HEK293T (cell line): ENCODE results near the gene TRIM27.

Source experiments
- CTCF ChIA-PET: fragments of 350-600 bp; formaldehyde crosslinking; extraction: SDS; loops from one replicate; lab custom pipeline; 2021; ENCODE audit warnings: antibody characterized with exemption, inconsistent platforms; lab: Yijun Ruan, JAX
- POLR2A ChIA-PET: fragments of 350-600 bp; formaldehyde crosslinking; extraction: SDS; loops from one replicate; lab custom pipeline; 2020; ENCODE audit warnings: antibody characterized with exemption, inconsistent platforms; lab: Yijun Ruan, JAX
- DNase-seq: peaks from one replicate; pipeline ENCODE4 v3.0.0; 2012; ENCODE audit warnings: mixed read lengths; ENCODE audit errors: extremely low spot score
- ARNT ChIP-seq: fragments of 450-650 bp; IDR thresholded peaks from 2 replicates; pipeline ENCODE4 v1.6.1; 2017; ENCODE audit warnings: mild to moderate bottlenecking
- BHLHE40 ChIP-seq: fragments of 450-650 bp; IDR thresholded peaks from 2 replicates; pipeline ENCODE4 v1.6.1; 2016; ENCODE audit warnings: mild to moderate bottlenecking, moderate library complexity, borderline replicate concordance
- CTBP1 ChIP-seq: fragments of 450-650 bp; IDR thresholded peaks from 2 replicates; pipeline ENCODE4 v1.6.1; 2016; ENCODE audit warnings: borderline replicate concordance
- ELF4 ChIP-seq: fragments of 450-650 bp; IDR thresholded peaks from 2 replicates; pipeline ENCODE4 v1.6.1; 2017; ENCODE audit warnings: antibody characterized with exemption
- FOXA1 ChIP-seq: fragments of 450-650 bp; IDR thresholded peaks from 2 replicates; pipeline ENCODE4 v1.6.1; 2016; ENCODE audit warnings: mild to moderate bottlenecking
- FOXK2 ChIP-seq: fragments of 450-650 bp; IDR thresholded peaks from 2 replicates; pipeline ENCODE4 v1.6.1; 2016; ENCODE audit warnings: mild to moderate bottlenecking
- FOXM1 ChIP-seq: fragments of 450-650 bp; IDR thresholded peaks from 2 replicates; pipeline ENCODE4 v1.6.1; 2017; ENCODE audit warnings: mild to moderate bottlenecking, borderline replicate concordance
- HDGF ChIP-seq: fragments of 450-650 bp; IDR thresholded peaks from 2 replicates; pipeline ENCODE4 v1.6.1; 2017; ENCODE audit warnings: antibody characterized with exemption, borderline replicate concordance
- L3MBTL2 ChIP-seq: fragments of 450-650 bp; conservative IDR thresholded peaks from 2 replicates; pipeline ENCODE4 v1.6.1; 2016; ENCODE audit warnings: mild to moderate bottlenecking
- LEF1 ChIP-seq: fragments of 450-650 bp; IDR thresholded peaks from 2 replicates; pipeline ENCODE4 v1.6.1; 2017; ENCODE audit warnings: mild to moderate bottlenecking, borderline replicate concordance
- NFRKB ChIP-seq: fragments of 450-650 bp; IDR thresholded peaks from 2 replicates; pipeline ENCODE4 v1.6.1; 2016; ENCODE audit warnings: mild to moderate bottlenecking, moderate library complexity
- PKNOX1 ChIP-seq: fragments of 450-650 bp; IDR thresholded peaks from 2 replicates; pipeline ENCODE4 v1.6.1; 2016
- SP1 ChIP-seq: fragments of 450-650 bp; IDR thresholded peaks from 2 replicates; pipeline ENCODE4 v1.6.1; 2017
- SUZ12 ChIP-seq: fragments of 450-650 bp; IDR thresholded peaks from 2 replicates; pipeline ENCODE4 v1.6.1; 2016; ENCODE audit warnings: mild to moderate bottlenecking
- TARDBP ChIP-seq: fragments of 450-650 bp; IDR thresholded peaks from 2 replicates; pipeline ENCODE4 v1.6.1; 2016
- ZNF384 ChIP-seq: fragments of 450-650 bp; IDR thresholded peaks from 2 replicates; pipeline ENCODE4 v1.6.1; 2016

TRIM27 gene

GRCh38 chr6:28922821-28923317 is 916 bp downstream of the TRIM27 start:
- ChIA-PET CTCF (no interaction called here), POLR2A (interaction anchor here (1.0 to 4.6 kb wide), 13 partner anchors 9 to 108 kb away, joined by 3 to 57 read pairs (median 10); no protein-coding TSS in a partner anchor)
- DNase-seq: peak; percentile 20
- TF ChIP-seq ZNF384: no peak
- no peak; the same call in none of the 2 replicates for TF ChIP-seq L3MBTL2
- TF ChIP-seq HDGF: no peak
- TF ChIP-seq PKNOX1: no peak
- TF ChIP-seq ARNT: no peak
- no peak for TF ChIP-seq CTBP1
- TF ChIP-seq NFRKB: no peak
- no peak for TF ChIP-seq TARDBP
- TF ChIP-seq FOXK2: no peak
- TF ChIP-seq ELF4: no peak
- TF ChIP-seq SP1: no peak
- no peak for TF ChIP-seq LEF1
- TF ChIP-seq BHLHE40: no peak
- TF ChIP-seq SUZ12: no peak
- TF ChIP-seq FOXM1: no peak
- TF ChIP-seq FOXA1: no peak

DNA sequence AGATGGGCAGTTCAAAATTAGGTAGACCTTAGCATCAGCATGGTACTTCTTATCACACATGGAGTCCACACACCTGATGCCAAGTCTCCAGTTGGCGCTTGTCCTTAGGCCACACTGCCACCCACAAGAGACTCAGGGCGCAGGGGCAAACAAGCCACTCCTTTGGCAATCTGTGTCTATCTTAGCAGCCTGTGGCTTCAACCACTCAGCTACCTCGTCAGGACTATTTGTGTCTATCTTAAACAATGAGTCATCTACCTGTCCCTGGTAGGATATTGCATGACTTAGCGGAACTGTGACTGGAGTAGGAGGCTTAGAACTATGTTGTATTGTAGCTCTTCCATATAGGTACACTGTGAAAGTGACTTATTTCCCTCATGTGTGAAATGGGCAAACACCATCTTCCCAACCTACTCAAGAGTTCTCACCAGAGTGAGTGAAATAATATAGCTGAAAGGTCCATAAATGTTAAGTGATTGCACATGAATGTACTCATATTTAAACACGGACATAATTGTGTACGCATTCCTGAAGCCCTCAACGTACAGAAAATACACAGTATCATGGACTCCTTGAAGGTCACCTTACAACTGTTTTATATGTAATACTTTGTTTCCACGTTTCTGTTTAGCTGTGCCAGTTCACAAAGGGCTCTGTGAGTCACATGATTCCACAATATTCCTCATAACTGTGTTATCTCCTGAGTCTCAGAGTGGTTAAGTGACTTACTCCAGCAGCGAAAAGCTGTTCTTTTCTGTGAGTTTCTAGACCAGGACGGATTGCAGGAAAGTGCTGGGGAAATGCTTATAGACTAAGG is 1.6 kb downstream of the TRIM27 start:
- POLR2A ChIA-PET: interaction anchor here (1.0 to 4.6 kb wide), 8 partner anchors 8 to 63 kb away, joined by 3 to 57 read pairs (median 14); no protein-coding TSS in a partner anchor
- no peak for DNase-seq
- no peak for TF ChIP-seq BHLHE40
- no peak for TF ChIP-seq ARNT
- no peak for TF ChIP-seq NFRKB
- TF ChIP-seq FOXA1: no peak
- no peak for TF ChIP-seq HDGF
- no peak for TF ChIP-seq LEF1
- TF ChIP-seq ZNF384: no peak
- TF ChIP-seq FOXK2: no peak
- no peak for TF ChIP-seq TARDBP
- no peak for TF ChIP-seq ELF4
- TF ChIP-seq SUZ12: no peak
- no peak for TF ChIP-seq SP1
- TF ChIP-seq L3MBTL2: no peak
- TF ChIP-seq FOXM1: no peak
- CTCF ChIA-PET: interaction anchor here (1.3 kb wide), 1 partner anchor 84 kb away, joined by 3 read pairs; no protein-coding TSS in a partner anchor

- DNase-seq: no peak
- no peak for TF ChIP-seq CTBP1
- TF ChIP-seq FOXA1: no peak
- TF ChIP-seq FOXM1: no peak
- no peak for TF ChIP-seq SP1
- no peak for TF ChIP-seq ELF4
- no peak for TF ChIP-seq ZNF384
- no peak for TF ChIP-seq SUZ12
- no peak for TF ChIP-seq PKNOX1
- no peak for TF ChIP-seq BHLHE40
- TF ChIP-seq FOXK2: no peak
- TF ChIP-seq TARDBP: no peak
- TF ChIP-seq LEF1: no peak
- TF ChIP-seq ARNT: no peak
- no peak for TF ChIP-seq HDGF
- CTCF ChIA-PET: interaction anchor here (0.6 kb wide), 1 partner anchor 82 kb away, joined by 3 read pairs; no protein-coding TSS in a partner anchor
- POLR2A ChIA-PET: interaction anchor here (4.6 kb wide), 1 partner anchor 25 kb away, joined by 44 read pairs; no protein-coding TSS in a partner anchor
These were observed 3.5 kb downstream of the TRIM27 start for GRCh38 chr6:28920281-28920680.

DNA sequence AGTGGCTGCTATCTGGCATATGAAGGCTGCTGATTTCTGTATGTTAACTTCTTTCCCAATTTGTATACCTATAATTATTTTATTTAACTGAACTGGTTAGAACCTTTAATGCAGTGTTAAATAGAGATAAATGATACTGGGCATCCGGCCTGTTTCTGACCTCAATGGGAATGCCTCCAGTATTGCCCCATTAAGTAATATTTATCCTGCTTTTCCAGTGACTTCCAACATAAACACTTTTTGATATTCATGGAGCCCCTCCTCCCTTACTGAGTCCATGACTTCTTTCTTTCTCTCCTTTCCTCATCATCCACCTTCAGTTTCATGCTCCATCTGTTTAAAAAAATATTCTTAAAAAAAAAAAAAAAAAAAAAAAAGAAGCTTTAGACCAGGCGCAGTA is 8.8 kb downstream of the TRIM27 start:
- no peak for DNase-seq
- TF ChIP-seq SP1 (no peak), CTBP1 (no peak), LEF1 (no peak), TARDBP (no peak), ELF4 (no peak), PKNOX1 (no peak), FOXM1 (no peak)
- POLR2A ChIA-PET: interaction anchor here (1.7 kb wide), 1 partner anchor 9 kb away, joined by 9 read pairs; the partner anchor contains the start of gene TRIM27
- CTCF ChIA-PET: interaction anchor here (1.3 kb wide), 1 partner anchor 9 kb away, joined by 3 read pairs; the partner anchor contains the start of gene TRIM27

DNA sequence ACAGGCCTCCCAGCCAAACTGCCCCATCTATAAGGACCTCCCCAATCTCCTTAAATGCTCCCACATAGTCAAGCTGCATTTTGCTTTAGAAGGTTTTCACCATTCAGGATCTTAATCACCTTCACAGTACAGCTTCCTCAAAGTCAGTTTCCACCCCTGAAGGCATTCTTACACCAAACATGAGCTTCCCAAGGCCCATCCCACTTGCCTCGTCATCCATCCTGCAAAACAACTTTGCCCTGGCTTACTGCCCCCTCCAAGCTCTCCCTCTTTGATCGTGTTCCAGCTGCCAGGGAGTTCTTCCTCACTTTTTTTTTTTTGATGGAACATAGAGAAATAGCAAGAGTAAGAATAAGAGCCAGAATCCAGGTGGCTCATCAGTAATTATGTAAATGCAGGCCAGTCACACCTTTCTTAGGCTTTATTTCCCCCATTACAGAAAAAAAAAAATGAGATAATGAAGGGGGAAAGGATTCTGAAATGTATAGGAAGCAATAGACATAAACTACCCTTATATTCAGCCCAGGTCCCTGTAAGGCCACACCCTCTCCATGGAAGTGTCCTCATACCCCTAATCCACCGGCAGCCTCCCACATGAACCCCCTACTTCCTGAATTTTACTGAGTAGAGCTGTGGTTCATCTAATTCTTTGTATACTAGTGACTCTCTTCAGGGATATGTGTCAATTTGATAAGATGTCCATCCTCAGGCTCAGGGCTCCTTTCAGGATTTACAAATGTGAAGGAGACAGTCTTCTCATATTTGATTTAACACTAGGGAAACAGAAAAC is 12.7 kb downstream of the TRIM27 start:
- TF ChIP-seq ZNF384: no peak
- no peak for TF ChIP-seq LEF1
- no peak for TF ChIP-seq BHLHE40
- TF ChIP-seq L3MBTL2: no peak
- TF ChIP-seq PKNOX1: no peak
- TF ChIP-seq FOXA1: no peak
- ChIA-PET POLR2A (interaction anchor here (0.7 to 2.0 kb wide), 2 partner anchors 13 to 75 kb away, joined by 3 to 7 read pairs; partner anchors contain the start of gene TRIM27), CTCF (no interaction called here)
- no peak for DNase-seq
